Adrenal gland (tissue), 12 donors: ENCODE results near the gene MUC13. TPM values are rescaled to one million over a fixed set of nuclear protein-coding genes. Genes with fewer than 3 reads are reported as not detected.

Source experiments
- DNase-seq, 7 donors: peaks; one replicate each; pipeline ENCODE4 v3.0.0-alpha.2; 2019 to 2020
- H3K27ac ChIP-seq, 5 donors: fragments of 200-600 bp; sonication (generic) in 4 of 5; 1 replicate in 3 of 5; 2 replicates in 2 of 5; pipeline versions ENCODE4 v1.5.1 to v1.8.0; 2016 to 2020; ENCODE audit warnings: mild to moderate bottlenecking in 1 of 5
- H3K27me3 ChIP-seq: fragments of 200-600 bp; 2 replicates; pipeline ENCODE4 v1.8.0; 2021
- H3K36me3 ChIP-seq, 2 donors: fragments of 200-600 bp; replicated peaks in 1 of 2; 1 replicate in 1 of 2; 2 replicates in 1 of 2; pipeline versions ENCODE4 v1.5.1 to v1.8.0; 2018 to 2022
- H3K4me1 ChIP-seq, 2 donors: fragments of 200-600 bp; replicated peaks in 1 of 2; 1 replicate in 1 of 2; 2 replicates in 1 of 2; pipeline versions ENCODE4 v1.5.1 to v1.8.0; 2018 to 2021
- H3K4me3 ChIP-seq, 4 donors: fragments of 200-600 bp; sonication (generic) in 3 of 4; one replicate each; pipeline ENCODE4 v1.5.1; 2016 to 2018
- H3K9me3 ChIP-seq, 3 donors: fragments of 200-600 bp; sonication (generic) in 1 of 3; replicated peaks in 1 of 3; 1 replicate in 2 of 3; 2 replicates in 1 of 3; pipeline versions ENCODE4 v1.5.1 to v1.8.0; 2016 to 2021
- POLR2A ChIP-seq, 2 donors: fragments of 450-650 bp; IDR thresholded peaks; one replicate each; pipeline ENCODE4 v1.6.1; 2017; ENCODE audit warnings: antibody characterized with exemption in 2 of 2, mild to moderate bottlenecking in 2 of 2, moderate library complexity in 1 of 2
- WGBS, 4 donors: extraction: QIAGEN DNeasy Blood & Tissue Kit in 2 of 4; methylation state at CpG; one replicate each; pipeline versions ENCODE4 v1.1.5 to v1.1.7; 2013 to 2017; 5-methylcytosine and 5-hydroxymethylcytosine counted together
- intact Hi-C, 2 donors: fragments of 100-400 bp; cut with DNase I; formaldehyde crosslinking; loops; one replicate each; pipeline versions ENCODE4 v1.14.1 to v1.15.0; 2022 to 2023
- polyA plus RNA-seq, 3 donors: library from polyadenylated mRNA; stranded (reverse); fragments of 200-250 nt in 2 of 3; fragments of 350-450 nt in 1 of 3; fragmentation: Illumina TruSeq in 1 of 3; extraction: RNeasy Lipid Tissue Mini Kit (QIAGEN cat#74804) in 1 of 3; gene quantifications; one replicate each; pipeline ENCODE4 v1.2.3, GENCODE V29; 2013 to 2014
- total RNA-seq, 9 donors: library from RNA; depleted of rRNA in 4 of 9; stranded (reverse); fragments of >200 nt in 4 of 9; fragments of 120-200 nt in 1 of 9; fragmentation: NEBNext Ultra II Directional in 1 of 9; extraction: Animal tissue kit (Norgen Biotek cat#: 25700) in 1 of 9; gene quantifications; one replicate each; pipeline versions ENCODE4 v1.1.0 to v1.2.4, GENCODE V29; 2013 to 2023
- TF ChIP-seq, protein P1 (sequence below), 6 experiments: fragments of 450-650 bp in 4 of 6; fragments of 200-600 bp in 2 of 6; sonication (generic) in 1 of 6; IDR thresholded peaks; 1 replicate in 5 of 6; 2 replicates in 1 of 6; pipeline versions ENCODE4 v1.5.1 to v1.8.0; 2016 to 2021; ENCODE audit warnings: antibody characterized with exemption in 6 of 6, mild to moderate bottlenecking in 2 of 6, moderate library complexity in 1 of 6
- donor health status: healthy with polysubstance abuse.
- donor health status: Bipolar disorder and iron deficiency.
- donor health status: DM: yes; HTN: yes; CAD: no.
- donor health status: DM: no; HTN: no; CAD: no.
- donor health status: DM: no; HTN: no; CAD: no.
- donor health status: DM: yes; HTN: yes; CAD: no.

Gene MUC13
- total and polyA plus RNA-seq, 12 donors: 0.06 to 2.6 (median 0.11) TPM; not detected in 5

DNA sequence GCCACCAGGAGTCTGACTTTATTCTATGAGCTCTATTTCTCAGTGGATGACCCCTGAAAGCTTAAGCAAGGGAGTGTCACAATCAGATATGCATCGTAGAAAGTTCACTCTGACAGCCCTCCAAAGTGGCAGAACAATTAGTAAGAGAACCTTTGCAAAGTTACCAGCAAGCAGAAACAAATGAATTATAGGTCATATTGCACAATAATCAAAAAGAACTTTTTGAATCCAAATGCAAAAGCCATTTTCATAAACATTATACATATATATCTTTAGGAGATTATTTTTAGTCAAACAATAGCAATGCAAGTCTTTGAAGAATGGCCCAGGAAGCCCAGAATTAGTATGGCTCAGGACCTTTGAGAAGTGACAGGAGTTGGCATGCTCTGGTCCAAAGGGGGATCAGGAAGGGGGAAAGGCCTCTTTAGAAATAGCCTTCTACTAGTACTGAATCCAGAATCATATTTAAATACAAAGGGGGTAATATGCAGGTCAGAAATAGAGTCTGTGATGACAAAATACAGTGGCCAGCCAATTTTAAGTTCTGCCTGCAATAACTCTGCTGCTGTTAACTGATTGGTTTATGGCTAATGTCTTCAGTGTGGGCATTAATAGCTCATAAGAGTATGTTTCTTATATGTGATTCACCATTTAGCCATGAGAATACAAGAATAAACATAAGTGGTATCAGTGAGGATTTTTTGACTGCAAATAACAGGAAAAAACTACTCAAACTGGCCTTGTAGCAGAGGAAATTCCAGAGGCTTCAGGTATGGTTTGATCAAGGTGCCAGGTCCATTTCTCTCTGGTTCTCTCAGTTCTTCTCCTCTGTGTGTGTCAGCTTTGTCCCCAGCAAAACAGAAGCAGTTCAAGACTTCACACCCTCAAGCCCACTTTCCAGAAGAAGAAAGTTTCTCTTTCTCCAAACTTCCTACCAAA lies 30.4 kb downstream of the MUC13 start:
- Histone ChIP-seq H3K9me3 (no peaks in the 10 kb centered on the region), H3K36me3 (no peaks in the 10 kb centered on the region), H3K4me1 (peaks cover 0 to 7% of the 10 kb centered on the region in 2 donors), H3K4me3 (no peak overlapping the region), H3K27ac (no peak overlapping the region), H3K27me3 (no peaks in the 10 kb centered on the region)
- TF ChIP-seq, protein P1, sequence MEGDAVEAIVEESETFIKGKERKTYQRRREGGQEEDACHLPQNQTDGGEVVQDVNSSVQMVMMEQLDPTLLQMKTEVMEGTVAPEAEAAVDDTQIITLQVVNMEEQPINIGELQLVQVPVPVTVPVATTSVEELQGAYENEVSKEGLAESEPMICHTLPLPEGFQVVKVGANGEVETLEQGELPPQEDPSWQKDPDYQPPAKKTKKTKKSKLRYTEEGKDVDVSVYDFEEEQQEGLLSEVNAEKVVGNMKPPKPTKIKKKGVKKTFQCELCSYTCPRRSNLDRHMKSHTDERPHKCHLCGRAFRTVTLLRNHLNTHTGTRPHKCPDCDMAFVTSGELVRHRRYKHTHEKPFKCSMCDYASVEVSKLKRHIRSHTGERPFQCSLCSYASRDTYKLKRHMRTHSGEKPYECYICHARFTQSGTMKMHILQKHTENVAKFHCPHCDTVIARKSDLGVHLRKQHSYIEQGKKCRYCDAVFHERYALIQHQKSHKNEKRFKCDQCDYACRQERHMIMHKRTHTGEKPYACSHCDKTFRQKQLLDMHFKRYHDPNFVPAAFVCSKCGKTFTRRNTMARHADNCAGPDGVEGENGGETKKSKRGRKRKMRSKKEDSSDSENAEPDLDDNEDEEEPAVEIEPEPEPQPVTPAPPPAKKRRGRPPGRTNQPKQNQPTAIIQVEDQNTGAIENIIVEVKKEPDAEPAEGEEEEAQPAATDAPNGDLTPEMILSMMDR (IDR thresholded peaks at IDR 0.05): no peak
- TF ChIP-seq POLR2A (IDR thresholded peaks at IDR 0.05): no peak
- intact Hi-C loops: loop anchor here (5.0 kb wide), 2 partner anchors 122 to 142 kb away; no protein-coding TSS in a partner anchor
- 80 to 85% (median 82%) methylated on average over 1 of the region's 1 CpG for WGBS, 4 donors
- no peak for DNase-seq

DNA sequence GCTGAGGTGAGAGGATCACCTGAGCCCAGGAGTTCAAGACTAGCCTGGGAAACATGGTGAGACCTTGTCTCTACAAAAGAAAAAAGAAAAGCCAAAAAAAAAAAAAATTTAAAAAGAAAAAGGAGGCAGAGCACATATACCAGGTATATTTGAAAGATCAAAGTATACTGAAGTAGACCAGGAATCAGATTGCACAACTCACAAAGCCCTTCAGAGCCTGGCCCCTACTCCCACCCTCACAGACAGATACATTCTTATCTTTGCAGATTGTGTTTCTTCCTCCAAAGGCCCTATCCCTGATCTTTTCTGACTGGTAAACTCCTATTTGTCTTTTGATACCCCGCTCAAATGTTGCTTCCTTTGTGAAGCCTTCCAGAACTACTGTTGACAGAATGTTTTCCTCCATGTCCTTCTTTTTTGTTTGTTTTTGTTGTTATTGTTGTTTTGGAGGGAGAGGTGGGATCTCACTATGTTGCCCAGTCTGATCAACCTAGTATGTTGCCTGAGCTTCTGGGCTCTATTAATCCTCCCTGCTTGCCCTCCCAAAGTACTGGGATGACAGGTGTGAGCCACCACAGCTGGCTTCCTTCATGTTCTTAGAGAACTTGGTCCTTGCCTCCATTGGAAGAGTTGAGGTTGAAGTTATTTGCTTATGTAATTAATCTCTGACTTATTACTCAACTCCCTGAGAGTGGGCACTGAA lies 37.6 kb downstream of the MUC13 start:
- WGBS, 4 donors: 94 to 100% (median 99%) methylated on average over 1 of the region's 1 CpG
- H3K27me3 ChIP-seq: no peaks in the 10 kb centered on the region
- H3K4me1 ChIP-seq: peaks cover 0 to 7% of the 10 kb centered on the region in 2 donors
- TF ChIP-seq, protein P1 (IDR thresholded peaks at IDR 0.05): no peak
- no peak for TF ChIP-seq POLR2A (IDR thresholded peaks at IDR 0.05)
- H3K36me3 ChIP-seq: no peaks in the 10 kb centered on the region
- no peak overlapping the region for H3K4me3 ChIP-seq
- no peak overlapping the region for H3K27ac ChIP-seq
- no peak for DNase-seq
- no peaks in the 10 kb centered on the region for H3K9me3 ChIP-seq
- intact Hi-C loops: no loop called here

DNA sequence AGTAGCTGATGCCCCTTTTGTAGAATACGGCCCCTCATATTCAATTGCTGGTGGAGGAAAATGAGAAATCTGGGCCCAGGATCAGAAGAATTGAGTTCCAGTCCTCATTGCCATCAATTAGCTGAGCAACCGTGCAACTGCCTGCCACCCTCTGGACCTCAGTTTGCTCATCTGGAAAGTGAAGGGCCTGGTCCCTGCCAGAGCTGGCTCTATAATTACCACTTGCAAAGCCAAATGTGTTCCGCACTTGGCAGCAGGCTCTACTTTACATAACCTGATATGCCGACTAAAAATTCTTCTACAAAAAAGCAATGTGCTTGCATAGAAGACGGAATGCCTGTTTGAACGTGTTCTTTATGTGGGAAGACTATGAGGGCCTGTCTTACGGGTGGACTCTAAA lies 38.8 kb downstream of the MUC13 start:
- Histone ChIP-seq H3K4me1 (peaks cover 0 to 3% of the 10 kb centered on the region in 2 donors), H3K4me3 (no peak overlapping the region), H3K27ac (no peak overlapping the region), H3K27me3 (no peaks in the 10 kb centered on the region), H3K9me3 (no peaks in the 10 kb centered on the region), H3K36me3 (no peaks in the 10 kb centered on the region)
- 91 to 96% (median 93%) methylated on average over 7 of the region's 7 CpGs for WGBS, 4 donors
- DNase-seq: no peak
- TF ChIP-seq, protein P1 (IDR thresholded peaks at IDR 0.05): no peak
- no peak for TF ChIP-seq POLR2A (IDR thresholded peaks at IDR 0.05)
- intact Hi-C loops: no loop called here

DNA sequence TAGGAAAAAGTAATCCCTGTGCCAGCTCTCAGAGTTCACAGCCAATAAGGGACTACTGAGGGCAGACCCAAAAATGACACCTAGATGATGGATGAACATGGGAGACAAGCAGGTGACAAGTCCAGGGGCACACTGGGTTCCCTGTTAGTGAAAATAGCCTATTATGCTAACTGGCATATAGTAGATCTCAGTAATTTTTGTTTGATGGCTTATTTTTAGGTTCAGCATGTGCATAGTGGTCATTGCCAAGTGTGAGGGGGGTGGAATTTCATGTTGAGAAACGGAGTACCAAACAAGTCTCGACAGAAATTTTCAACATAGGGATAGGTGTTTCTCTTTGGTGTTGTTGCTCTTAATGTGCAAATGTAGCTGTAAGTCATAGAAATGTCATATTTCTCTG lies 41.0 kb downstream of the MUC13 start:
- H3K4me3 ChIP-seq: no peak overlapping the region
- no peaks in the 10 kb centered on the region for H3K4me1 ChIP-seq
- no peaks in the 10 kb centered on the region for H3K27me3 ChIP-seq
- intact Hi-C loops: no loop called here
- H3K36me3 ChIP-seq: no peaks in the 10 kb centered on the region
- 86 to 95% (median 88%) methylated on average over 2 of the region's 2 CpGs for WGBS, 4 donors
- no peak overlapping the region for H3K27ac ChIP-seq
- no peak for DNase-seq
- no peak for TF ChIP-seq POLR2A (IDR thresholded peaks at IDR 0.05)
- TF ChIP-seq, protein P1 (IDR thresholded peaks at IDR 0.05): no peak
- H3K9me3 ChIP-seq: no peaks in the 10 kb centered on the region
